HG02885 (cell line): ENCODE results near the gene ITPR2.
A peak's percentile ranks its signal among the peaks of the same experiment; 100 is the strongest.
"Not testable (repeated sequence)": the region's sequence is repeated elsewhere in the genome, so short reads cannot be mapped to it uniquely, and the experiment has no call there.

Experiments used
- ATAC-seq: cut with Tn5 transposase; IDR thresholded peaks from one replicate; pipeline ENCODE4 v1.9.1; 2021; ENCODE audit warnings: mild to moderate bottlenecking; ENCODE audit not compliant: unreplicated experiment, poor library complexity

The ITPR2 gene

DNA sequence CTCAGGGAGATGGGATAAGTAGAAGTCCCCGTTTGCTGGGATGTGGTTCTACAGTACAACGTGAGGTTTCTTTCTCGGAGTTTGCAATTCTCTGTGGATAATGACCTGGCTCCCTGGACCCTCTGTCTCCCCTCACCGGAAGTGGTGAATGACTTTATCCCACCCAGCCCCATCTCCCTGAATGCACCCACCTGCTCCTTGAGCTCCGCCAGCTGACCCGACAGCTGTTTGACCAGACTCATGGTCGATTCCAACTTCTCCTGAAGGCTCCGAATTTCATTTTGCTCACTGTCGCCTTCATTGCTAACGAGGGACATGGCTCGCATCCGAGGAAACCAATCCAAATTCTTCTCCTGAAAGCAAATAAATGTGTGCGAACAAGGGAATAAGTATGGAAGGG lies 493.0 kb downstream of the ITPR2 start:
- no peak for ATAC-seq

DNA sequence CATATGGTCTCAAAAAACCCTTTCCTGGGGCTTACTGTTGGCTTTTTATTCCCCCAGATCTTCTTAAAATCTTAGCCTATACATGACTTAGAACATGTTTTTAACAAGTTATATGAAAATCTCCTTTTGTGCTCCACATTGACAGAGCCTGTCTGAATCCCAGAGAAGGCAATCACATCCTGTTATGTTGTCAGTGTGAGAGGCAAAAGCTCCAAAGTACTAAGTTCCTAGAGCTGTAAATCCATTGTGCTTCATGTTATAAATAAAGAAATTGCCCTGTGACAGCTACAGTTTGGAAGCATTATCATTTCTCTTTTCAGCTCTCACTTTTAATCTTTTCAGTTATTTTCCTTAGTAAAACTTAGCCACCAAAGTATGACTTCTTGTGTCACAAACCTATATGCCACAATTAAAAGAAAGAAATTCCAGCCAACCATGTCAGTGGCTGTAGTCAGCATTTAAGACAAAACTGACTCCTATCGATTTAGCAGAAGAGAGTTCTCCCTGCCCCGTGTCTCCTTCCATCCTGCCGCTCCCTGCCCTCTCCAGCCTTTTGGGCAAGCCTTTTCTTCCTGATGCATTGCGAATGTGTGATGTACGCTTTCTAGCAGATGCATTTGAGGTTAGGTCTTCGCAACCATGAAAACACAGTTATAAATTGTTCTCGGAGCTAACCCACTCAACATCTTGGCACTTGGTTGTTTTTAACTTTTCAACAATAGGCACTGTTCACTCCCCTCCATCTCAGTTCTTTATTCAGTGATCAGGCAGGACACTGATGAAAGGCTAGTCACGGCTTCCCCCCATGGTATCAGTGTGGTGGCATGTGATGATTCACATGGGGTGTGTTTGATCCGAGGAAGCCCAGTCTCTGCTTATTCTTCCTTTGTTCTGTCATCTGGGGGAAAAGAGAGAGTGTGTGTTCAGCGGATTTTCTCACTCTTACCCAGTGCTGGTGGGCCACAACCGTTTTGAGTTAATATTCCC lies 494.1 kb downstream of the ITPR2 start:
- no peak for ATAC-seq

DNA sequence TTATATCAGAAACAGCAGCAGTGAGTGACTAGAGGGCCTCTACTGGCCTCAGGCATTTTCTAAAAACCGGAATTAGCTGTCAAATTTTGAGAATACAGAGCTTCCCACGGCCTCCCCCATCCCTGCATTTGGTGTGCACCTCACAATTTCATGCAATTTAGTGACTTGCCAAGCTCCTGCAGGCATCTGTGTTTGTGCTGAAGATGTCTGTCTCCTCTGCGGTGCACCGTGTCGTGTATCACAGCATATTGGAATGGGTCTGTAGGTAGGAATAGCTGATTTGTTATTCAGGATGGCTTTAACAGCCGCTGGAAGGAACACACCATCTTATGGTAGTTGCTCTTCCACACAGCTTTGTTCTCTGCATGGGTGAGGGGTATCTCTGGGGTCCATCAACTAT lies 497.3 kb downstream of the ITPR2 start:
- no peak for ATAC-seq

DNA sequence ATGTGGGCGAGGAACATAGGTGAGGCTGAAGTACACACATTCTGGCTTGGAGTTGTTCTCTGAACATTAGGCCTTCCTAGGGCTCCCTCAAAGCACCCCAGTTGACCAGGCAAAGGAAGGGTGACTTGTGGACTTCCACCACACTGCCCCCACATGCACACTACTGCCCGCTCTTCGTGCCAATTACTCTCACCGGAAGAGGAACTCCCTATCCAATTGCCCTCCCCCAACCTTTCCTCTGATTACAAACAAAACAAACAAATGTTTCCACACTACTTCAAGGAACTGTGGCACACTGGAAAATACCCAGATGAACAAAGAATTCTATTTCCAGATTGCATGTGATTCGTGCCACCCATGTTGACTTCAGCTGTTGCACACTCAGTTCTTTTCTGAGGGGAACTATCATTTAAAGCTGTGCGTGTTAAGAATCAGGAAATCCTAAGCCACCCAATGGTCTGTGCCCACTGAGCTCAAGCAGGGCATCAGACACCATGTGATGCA lies 498.3 kb downstream of the ITPR2 start:
- no peak for ATAC-seq

DNA sequence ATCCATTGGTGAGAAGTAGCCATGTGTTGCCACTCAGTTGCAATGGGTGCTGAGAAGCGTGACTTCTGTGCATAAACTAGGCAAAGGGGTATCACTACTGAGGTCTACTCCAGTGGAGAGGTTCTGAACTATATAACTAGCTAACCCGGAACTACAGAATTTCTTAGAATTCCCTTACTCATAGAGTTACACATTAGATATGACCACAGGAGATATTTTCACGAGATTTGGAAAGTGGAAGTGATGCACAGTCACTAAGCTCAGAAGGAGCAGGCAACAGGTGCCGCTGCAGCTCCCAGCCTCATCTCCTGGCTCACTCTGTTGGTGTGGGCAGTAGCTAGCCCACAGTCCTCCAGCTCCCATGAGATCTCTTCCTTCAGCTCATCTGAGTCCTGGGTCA lies 501.0 kb downstream of the ITPR2 start:
- ATAC-seq, result peak; percentile 72

DNA sequence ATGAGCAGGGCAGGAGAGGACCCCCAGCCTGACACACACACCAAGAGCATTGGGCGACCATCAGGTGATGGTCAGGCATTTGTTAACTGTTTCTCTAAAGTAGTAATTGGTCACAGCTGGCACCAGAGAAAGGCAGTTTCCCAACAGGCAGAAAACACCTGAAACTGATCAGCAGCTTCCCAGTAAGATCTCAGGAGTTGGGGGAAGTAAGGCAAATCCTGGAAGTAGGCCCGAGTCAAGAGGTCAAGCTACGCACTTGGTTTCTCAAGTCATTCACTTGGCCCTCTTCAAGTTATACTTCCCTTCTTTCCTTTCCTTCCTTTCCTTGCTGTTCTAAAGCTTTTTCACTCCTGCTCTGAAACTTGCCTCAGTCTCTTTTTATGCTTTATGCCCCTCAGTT lies 501.9 kb downstream of the ITPR2 start:
- no peak for ATAC-seq

DNA sequence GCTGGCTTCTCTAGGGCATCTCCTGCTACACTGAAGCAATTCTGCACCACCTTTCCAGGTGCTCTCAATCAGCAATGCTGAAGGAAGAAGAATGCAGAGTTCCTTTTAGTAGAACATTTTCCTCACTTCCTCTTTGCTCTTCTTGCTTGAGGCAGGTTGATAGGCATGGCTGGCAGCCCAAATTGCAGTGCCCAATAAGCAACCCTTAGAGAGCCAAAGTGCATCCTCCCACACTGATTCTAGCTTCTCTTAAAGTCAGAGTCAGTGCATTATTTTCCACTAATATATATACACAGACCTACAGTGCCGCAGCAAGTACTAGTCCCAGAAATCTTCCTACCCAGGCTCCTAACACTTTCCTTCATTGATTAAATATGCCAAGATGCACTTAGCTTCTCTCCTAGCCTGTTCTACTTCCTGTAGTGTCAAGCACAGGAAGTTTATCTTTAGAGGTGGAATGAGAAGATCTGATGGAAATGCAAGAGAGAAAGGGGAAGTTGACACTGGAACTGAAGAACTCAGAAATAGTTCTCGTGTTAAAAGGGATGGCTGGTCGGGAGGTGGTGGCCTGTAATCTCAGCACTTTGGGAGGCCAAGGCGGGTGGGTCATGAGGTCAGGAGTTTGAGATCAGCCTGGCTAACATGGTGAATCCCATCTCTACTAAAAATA lies 504.9 kb downstream of the ITPR2 start:
- no peak for ATAC-seq

DNA sequence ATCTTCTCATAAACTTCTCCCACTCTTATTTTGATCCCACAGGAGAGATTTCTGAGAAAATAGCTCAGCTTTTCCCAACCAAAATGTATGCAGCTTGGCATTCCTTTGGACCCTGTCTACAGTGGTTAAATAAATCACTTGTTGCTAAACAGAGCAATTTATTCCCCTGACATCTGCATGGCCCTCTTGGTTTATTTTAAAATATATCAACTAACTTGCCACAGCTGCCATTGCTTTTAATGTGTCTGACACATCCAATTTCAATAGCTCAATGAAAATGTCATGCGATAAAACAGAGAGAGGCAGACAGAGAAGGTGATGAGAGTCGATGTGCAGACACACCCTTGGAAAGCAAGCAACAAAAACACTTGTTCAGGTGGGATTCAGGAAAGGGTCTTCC lies 509.3 kb downstream of the ITPR2 start:
- ATAC-seq, result no peak

DNA sequence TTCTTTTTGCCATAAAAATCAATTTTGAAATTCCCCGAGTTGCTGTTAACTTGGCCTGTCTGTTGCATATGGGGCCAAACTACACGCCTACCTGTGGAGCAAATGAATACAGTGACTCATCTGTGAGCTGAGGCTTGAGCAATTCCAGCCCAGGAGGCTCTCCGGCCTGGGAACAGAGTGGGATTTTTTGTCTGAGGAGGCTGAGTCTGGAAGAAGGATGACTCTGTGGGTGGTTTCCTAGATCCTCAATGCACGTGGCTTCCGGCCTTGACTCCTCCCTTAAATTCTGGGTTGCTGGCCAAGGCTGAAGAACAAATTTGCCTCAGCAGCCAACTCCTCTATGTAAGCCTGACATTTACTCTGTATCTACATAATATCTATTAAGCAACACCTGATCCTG lies 513.5 kb downstream of the ITPR2 start:
- no peak for ATAC-seq

DNA sequence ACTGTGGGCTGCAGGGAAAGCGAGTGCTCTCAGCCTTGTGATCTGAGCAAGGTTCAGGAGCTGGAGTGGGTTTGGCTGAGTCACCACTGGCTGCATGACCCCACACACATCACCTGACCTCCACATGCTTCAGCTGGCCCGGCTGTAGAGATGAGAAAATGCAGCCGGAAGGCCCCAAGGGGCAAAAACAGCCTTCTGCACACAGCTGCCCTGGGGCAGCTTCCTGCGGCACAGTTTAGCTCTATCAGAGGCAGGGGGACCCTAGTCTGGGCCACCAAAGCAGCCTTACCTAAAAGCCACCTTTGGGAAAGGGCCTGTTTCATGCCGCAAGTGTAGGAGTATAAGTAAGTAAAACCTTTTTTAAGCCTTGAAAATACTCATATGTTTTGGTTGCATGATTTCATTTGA lies 514.3 kb downstream of the ITPR2 start:
- peak; percentile 94 for ATAC-seq

DNA sequence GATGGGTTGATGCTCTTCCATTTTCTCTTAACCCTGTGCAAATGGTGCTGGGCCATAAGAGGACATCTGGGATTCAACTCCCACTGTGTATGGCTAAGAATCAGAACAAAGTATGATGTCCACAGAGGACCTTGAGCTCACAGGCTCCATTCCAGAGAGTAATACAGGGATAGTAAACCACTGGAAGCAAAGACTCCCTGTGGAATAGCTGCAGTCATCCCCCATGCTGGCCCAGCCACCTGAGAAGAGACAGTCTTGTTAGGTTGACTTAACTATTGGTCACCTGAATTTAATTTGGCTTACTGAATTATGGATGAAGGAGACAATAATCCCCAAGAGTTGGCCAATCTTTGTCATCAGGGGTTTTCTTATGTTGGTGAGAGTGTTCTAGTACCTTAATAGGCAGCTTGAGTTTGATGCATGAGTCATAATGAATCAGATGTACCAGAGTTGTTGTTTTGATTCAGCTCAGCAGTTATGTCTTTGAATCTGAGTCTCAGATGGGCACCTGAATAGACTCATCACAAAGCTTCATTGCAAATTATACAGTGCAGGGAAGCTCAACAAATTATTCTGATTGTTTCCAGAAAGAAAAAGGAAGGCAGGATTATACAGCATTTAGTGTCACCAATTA lies 514.9 kb downstream of the ITPR2 start:
- ATAC-seq, result peak; percentile 57

DNA sequence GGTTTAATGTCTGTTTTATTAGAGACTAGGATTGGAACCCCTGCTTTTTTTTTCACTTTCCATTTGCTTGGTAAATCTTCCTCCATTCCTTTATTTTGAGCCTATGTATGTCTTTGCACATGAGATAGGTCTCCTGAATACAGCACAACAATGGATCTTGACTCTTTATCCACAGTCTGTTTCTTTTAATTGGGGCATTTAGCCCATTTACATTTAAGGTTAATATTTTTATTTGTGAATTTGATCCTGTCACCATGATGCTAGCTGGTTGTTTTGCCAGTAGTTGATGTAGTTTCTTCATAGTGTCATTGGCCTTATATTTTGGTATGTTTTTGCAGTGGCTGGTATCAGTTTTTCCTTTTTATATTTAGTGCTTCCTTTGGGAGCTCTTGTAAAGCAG lies 518.9 kb downstream of the ITPR2 start:
- ATAC-seq, result not testable (repeated sequence)

DNA sequence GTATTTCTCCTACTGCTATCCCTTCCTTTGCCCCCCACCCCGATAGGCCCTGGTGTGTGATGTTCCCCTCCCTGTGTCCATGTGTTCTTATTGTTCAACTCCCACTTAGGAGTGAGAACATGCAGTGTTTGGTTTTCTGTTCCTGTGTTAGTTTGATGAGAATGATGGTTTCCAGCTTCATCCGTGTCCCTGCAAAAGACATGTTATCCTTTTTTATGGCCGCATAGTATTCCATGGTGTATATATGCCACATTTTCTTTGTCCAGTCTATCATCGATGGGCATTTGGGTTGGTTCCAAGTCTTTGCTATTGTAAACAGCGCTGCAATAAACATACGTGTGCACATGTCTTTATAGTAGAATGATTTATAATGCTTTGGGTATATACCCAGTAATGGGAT lies 522.5 kb downstream of the ITPR2 start:
- ATAC-seq, result not testable (repeated sequence)

DNA sequence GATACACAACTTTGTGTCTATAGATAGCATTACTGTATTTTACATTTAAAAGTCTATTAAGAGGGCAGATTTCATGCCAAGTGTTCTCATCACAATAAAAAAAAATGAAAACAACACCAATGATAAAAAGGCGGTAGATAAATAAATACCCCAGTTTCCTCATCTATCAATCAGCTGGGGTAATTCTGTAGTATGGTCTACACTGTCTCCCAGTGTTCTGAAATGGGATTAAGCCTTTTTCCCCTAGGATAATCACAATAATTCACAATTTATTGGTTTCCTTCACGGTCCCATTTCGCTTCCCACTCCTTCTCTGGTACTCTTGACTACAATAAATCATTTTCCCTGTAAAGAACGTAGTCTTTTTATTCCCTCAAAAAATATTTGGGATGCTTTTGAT lies 523.4 kb downstream of the ITPR2 start:
- no peak for ATAC-seq

DNA sequence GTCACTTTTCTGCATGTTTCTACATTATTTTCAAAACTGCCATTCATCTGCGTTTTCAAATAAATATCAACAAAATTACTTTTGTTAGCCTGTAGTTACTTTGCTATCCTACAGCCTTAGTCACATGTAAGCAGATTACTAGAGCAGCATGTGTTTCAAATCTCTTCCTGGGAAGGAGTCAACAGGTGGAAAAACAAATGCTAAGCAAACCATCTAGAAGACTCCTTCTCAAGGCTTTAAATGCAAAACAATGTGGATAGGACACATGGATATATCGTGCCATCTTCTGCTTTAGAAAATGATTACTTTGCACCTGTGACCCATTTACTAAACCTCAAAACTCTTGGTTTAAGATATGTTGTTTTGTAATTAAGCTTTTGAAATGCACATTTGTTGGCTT lies 528.7 kb downstream of the ITPR2 start:
- ATAC-seq, result no peak

DNA sequence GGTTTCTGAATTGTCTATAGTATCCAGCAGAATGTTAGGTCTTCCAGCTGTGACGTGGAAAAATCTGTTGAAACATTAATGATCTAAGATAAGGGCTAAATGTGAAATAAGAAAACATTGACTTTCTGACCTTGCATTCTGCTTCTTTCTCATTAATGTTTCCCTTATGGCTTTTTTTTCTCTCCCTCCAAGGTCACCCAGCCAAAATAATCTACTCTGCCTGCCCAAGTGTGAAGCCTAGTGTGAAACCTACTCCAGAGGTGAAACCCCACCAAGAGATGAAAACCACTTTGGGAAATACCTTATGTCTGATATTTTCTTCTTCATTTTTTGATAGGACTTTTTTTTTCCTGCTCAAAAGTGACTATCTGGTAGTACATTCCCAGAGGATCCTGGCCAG lies 529.6 kb downstream of the ITPR2 start:
- ATAC-seq, result no peak

DNA sequence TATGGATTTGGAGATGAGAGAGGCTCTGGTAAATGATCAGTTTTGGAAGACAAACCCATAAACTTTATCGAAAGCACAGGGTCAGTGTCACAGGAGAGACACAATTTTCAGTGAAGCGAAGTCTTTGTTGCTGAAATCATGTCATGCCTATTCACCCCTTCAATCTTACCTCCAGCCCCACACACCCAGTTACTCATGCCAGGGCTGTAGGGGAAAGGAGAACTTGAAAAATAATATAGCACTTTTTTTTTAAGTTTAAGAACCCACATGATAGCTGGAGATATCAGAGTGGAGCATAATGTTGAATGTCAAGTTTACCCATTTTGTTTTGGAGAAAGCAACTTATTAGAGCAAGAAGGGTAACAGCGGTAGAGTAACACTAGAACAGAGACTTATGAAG lies 530.2 kb downstream of the ITPR2 start:
- ATAC-seq, result no peak

DNA sequence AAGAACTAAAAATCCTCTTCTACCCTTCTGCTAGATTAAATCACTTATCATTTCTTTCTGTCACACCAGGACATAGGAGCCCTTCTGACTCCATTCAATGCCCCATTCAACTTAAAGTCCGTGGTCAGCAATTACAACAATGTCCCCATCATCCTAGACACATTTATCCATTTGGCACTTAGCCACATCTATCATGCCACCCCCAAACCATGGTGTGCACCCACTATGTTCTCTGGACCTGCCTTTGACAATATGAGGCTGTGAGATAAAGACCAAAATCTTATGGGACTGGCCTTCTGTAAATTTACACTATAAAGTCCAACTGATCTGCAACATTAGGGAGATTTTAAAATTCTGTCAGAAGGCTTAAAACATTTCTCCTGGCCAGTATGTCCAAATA lies 533.2 kb downstream of the ITPR2 start:
- no peak for ATAC-seq

DNA sequence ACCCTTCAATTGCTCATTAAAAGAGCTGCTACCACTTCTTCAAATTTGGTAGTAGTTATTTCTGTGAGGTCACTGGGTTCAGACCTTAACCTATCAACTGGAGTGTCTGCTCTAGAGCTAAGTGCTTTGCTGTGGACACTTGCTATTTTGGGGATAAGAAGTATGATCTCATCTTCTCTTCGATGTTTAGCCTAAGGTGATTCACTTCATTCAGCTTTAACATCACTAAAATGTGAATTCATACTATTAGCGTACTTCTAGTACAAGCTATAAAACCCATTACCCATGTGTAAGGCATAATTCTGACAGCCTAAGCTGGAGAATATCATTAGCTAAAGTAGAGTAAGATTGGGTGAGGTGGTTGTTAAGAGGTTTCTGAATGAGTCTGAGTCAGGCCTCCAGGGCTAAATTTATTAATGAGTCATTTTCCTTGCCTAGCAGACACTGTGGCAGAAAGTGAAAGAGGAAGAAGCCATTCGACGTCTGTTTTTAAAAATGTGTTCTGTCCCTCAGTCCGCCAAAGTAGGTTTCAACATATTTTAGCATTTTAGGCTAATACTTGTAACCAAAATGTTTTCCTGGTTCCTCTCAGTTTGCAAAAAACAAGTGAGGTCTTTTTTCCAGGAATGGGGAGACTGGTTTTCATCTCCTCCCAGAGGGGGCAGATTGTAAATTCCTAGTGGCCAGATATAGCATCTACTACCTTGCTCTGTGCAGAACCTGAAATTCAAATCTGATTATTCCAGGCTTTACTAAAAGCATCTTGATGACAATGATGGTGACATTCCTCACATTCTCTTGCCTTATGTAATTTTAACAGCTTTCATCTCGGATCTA lies 534.0 kb downstream of the ITPR2 start:
- ATAC-seq, result peak; percentile 99

DNA sequence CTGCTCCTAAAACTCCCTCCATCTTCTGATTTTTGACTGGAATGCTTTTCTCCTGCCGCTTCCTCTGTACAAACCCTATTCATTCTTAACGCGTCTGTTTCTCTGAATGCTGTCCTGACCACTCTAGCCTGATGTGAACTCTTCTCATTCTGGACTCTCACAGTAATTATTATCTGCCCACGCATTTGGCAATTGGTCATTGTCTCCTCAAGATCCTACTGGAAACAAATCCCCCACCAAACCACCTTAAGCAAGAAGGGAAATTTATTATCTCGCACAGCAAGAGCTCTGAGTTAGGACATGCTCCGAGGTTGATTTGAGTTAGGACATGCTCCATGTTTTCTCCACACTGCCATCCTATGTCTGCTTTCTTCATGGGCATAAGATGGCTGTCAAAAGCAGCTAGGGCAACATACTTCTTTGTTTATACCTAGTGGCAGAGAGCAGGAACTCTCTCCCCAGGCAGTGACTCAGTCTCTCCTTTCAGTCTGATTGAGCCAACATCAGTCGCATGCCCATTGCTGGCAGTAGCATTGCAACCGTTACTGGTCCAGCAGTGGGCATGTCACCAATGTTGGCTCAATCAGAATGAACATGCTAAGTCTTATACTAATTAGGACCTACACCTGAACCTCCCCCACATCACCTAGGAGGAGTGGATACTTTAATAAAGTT lies 535.5 kb downstream of the ITPR2 start:
- no peak for ATAC-seq
